Measurements from ENCODE around the gene HNRNPAB.

GRCh38 chr5:178222292-178222691 lies 18.0 kb downstream of the HNRNPAB start:
- TF ChIP-seq CTCF (IDR thresholded peaks at IDR 0.05), result no peak
- no peak for TF ChIP-seq POLR2A (IDR thresholded peaks at IDR 0.05)
